NCI-H2227 (cell line): ENCODE data around the gene C5orf52.
"Not testable (repeated sequence)": the region's sequence is repeated elsewhere in the genome, so short reads cannot be mapped to it uniquely, and the experiment has no call there.

Source experiments
- DNase-seq: peaks from one replicate; lab custom pipeline; 2025; ENCODE audit not compliant: unreplicated experiment; lab: John Stamatoyannopoulos, UW

Gene C5orf52

DNA sequence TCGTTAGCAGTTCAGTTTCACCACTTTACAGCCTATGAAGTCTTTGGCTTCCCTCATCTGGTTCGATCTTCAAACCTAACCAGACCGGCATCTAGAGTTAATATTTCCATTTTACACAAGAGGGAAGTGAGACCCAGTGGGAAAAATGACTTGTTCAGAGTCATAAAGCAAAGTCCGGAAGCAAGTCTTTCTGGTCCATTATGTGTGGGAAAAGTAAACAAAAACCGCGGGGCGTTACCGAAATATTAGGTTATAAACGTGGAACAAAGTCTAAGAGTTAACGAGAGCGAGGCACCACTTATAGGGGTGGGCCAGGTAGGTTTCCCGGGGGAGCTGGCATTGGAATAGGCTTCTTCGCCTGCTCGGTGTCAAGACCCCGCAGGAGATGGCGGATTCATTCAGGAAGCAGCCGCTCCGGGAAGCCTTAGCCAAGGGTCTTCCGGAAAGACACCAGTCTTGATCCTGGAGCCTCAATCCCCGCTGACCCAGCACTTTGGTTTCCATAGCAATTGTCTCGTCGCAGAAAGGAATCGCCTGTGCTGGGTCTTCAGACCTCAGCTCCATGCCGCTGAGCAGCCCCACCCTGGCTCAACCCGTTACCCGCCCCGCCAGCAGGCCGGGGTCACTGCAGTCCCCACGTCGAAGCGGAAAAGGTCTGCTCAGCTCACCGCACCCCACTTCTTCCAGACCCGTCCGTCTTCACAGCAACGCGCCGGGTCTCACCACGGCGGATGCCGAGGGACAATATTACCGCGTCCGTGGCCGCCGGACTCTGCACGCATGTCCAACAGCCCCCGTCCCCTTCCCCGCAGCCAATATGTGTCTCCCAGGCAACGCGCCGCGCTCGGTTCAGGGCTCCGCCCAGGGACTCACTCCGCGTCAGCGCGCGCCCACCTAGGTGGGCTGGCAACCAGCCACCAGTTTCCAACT is at the start of gene C5orf52:
TSS of gene C5orf52 (plus strand) at position 872 of the 930 bp plus-strand sequence. CDS start 82 bp downstream, outside the sequence.
- peak; percentile 73 for DNase-seq

- DNase-seq = no peak
Observed at GRCh38 chr5:157624144-157624543, 47.2 kb upstream of the C5orf52 start.

DNA sequence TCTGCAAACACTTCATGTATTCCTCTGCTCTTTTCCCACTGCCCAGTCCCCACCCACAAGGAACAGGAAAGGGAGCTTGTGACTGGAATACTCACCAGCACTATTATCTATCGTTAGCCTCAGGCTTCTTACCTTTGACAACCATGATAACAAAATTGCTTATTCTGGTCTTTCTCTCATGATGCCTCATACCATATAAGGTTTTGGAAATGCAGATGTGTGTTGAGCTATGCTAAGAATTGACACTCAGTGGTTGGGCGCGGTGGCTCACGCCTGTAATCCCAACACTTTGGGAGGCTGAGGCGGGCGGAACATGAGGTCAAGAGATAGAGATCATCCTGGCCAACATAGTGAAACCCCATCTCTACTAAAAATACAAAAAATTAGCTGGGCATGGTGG is 44.5 kb upstream of the C5orf52 start:
- no peak for DNase-seq

GRCh38 chr5:157630341-157630740 is 41.0 kb upstream of the C5orf52 start:
- no peak for DNase-seq

DNA sequence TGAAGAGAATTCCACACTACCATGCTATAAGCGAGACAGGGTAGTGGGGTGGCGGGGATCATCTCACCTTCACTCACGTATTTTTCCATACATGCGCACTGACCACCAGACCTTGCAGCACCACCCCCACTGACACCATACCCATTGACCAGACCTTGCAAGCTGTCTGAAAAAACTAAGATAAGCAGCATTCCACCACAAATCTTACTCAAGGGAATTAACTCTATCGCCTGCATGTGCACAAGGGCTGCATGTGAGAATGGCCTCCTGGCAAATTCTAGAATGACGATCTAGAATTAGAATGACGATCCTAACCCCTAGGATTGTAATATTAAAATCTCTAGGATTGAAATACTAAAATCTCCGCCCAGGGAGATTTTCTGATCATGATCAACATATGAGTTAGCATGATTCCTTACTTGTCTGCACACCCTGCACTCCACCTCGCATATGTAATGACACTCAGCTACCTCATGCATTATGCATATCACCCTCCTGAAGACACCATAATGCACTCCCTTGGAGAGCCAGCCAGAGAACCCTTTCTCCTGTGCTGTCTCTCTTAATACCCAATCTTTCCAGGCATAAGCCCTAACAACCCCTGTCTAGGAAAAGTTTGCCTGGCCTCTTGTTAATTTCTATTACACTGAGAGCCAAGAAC is 30.8 kb upstream of the C5orf52 start:
- DNase-seq = no peak

DNA sequence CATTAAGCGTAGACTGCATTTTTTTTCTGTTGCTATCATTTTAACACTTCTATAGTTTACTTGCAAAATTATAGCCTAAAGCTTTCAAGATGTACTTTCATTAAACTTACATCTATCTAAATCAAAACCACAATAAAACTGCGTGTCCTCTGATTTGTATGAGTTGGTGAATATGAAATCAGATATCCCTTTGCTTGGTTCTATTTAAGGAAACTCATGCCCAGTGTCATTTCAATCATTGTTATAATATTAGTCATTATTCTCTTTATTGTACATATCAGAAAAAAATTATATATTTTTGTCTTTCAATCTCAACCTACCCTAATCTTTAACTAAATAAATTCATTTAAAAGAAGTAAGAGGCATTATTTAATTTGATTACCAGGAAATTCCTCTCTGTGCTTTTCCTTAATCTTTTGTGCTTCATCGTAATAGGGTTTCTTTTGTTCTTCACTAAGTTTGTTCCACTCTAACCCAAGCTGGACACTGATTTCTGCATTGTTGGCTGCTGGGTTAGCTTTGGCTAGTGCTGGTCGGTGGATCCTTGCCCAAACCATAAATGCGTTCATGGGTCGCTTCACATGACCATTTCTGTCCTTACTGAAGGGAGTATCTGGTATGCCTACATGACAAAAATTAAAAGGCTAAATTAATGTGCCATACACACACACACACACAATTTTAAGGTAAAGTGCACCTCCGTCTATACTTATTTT is 22.9 kb upstream of the C5orf52 start:
- DNase-seq = no peak

GRCh38 chr5:157649101-157649500 is 22.2 kb upstream of the C5orf52 start:
- no peak for DNase-seq

GRCh38 chr5:157650991-157651611 is 20.2 kb upstream of the C5orf52 start:
- no peak for DNase-seq

DNA sequence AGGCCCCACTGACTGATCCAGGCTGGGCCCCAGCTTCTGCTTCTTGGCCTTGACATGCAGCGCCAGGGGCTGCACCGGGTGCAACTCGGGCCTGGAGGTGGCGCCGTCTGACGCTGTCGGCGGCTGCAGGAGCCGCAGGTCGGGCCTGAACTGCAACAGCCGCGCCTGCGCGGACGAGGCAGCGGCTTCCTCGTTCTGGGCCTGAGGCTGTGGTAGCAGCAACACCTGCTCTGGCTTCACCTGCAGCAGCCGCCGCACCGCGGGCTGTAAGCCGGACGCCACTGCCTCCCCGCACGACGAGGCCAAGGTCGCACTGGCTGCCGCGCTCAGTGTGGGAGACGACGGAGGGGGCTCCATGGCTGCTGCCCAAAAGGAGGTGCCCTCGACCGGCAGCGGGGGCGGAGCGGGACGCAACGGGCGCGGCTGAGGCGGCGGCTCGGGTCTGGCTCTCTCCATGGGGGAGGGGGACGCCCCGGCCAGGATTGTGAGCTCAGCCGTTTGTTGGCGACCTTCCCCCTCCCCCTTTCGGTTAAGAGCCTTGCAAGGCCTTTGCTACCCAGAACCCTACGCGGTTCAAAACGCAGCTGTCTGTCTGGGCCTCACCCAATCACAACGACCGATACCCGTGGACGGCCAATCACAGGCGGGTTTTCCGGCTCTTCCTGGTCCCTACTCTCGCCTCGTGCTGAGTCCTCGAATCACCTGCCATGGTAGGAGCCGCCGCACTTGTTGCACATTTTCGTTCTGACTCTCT is 19.5 kb upstream of the C5orf52 start:
- DNase-seq = no peak

GRCh38 chr5:157652377-157652692 is 19.0 kb upstream of the C5orf52 start, which contains the start of gene SOX30:
Gene SOX30, minus strand, starts transcription at chr5:157652438. Its CDS starts 360 bp downstream, at chr5:157652078.
- no peak for DNase-seq

- DNase-seq = no peak
Observed at GRCh38 chr5:157657516-157657915, 13.8 kb upstream of the C5orf52 start.

- DNase-seq = no peak
Observed at GRCh38 chr5:157658893-157659292, 12.4 kb upstream of the C5orf52 start.

GRCh38 chr5:157659868-157660660 is 11.3 kb upstream of the C5orf52 start:
- no peak for DNase-seq

DNA sequence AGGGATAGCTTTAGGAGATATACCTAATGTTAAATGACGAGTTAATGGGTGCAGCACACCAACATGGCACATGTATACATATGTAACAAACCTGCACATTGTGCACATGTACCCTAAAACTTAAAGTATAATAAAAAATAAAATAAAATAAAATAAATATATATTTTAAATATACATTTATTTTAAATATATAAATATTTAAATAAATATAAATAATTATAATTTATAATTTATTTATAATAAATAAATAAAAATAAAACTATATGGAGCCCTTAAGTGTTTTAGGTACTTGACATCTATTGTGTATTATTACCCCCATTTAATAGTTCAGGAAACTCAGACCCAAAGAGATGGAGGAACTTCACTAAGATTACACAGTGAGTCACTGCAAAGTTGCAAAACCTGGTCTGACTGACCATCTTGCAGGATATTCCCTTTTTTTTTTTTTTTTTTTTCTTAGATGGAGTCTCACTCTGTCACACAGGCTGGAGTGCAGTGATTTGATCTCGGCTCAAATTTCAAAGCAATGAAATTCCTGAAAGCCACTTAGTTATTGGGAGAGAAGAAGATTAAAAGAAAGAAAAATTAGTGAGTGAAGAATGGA is 5.8 kb upstream of the C5orf52 start:
- DNase-seq = no peak

- no peak for DNase-seq
Observed at GRCh38 chr5:157668356-157668755, 3.0 kb upstream of the C5orf52 start.

- DNase-seq = no peak
Observed at GRCh38 chr5:157669701-157670097, 1.6 kb upstream of the C5orf52 start.

DNA sequence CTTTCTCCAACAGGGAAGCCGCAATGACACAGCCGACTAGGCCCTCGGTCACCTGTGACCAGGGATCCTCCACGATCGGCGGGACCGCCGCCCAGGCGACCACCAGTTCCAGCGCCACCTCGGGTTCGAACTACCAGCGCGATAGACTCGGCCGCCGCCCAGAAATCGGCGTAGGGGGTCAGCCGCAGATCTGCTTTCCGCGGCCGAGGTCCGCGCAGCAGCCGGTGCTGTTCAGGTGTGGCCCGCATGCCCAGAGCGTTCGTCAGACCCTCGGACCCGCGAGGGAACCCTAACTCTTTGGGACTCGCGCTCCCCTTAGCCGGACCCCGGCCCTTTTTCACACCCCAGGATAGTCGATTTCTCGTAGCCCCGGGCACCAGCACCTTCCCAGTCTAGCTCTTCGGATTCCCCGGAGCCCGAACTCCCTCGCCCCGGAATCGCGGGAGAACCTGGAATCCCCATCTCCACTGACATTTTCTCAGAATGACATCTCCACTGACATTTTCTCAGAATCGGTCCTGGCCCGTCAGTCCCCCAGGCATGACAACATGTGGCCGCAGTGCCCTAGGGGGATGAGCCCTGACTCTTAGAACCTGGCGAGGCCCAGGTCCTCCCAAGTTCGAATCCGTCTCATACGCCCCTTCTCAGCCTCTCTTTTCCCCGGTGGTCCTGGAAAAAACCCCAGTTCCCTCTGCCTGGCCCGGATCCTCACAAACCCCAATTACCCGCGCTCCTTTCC is 428 bp downstream of the C5orf52 start:
- no peak for DNase-seq

DNA sequence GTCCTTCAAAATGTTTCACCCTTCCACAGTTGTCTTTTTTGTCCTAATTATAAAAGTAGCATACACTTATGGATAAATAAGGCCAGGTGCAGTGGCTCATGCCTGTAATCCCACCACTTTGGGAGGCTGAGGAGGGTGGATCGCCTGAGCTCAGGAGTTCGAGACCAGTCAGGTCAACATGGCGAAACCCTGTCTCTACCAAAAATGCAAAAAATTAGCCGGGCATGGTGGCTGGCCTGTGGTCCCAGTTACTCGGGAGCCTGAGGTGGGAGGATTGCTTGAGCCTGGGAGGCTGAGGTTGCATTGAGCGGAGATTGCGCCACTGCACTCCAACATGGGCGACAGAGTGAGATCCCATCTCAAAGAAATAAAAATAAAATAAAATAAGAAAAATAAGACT is 1.6 kb downstream of the C5orf52 start:
- DNase-seq = no peak

DNA sequence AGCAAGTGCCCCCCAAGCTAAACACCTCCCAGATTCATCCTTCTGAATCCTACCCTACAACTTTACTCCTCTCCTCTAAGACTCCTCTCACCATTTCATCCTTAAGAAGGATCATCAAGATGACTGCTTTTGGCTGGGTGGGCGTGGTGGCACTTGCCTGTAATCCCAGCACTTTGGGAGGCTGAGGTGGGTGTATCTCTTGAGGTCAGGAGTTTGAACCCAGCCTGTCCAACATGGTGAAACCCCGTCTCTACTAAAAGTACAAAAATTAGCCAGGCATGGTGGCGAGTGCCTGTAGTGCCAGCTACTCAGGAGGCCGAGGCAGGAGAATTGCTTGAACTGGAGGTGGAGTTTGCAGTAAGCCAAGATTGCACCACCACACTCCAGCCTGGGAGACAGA is 3.0 kb downstream of the C5orf52 start:
- not testable (repeated sequence) for DNase-seq
